ENCODE measurements around the gene PRSS57. TPM values are rescaled to one million over a fixed set of nuclear protein-coding genes. Genes with fewer than 3 reads are reported as not detected.
A peak's percentile ranks its signal among the peaks of the same experiment; 100 is the strongest.
"Not testable (repeated sequence)": the region's sequence is repeated elsewhere in the genome, so short reads cannot be mapped to it uniquely, and the experiment has no call there.

Gene PRSS57
- total and polyA plus RNA-seq, 2 donors (not counting 1 experiment from before 2014, with no cell fraction given) = not detected

- DNase-seq (ENCODE audit: low read depth in 2 of 2) = no peak
- no peak overlapping the region for H2AFZ ChIP-seq (ENCODE audit: low read length)
- no peaks in the 10 kb centered on the region for H3K27me3 ChIP-seq (ENCODE audit: control insufficient read depth, insufficient read depth, low read length)
- H3K36me3 ChIP-seq (ENCODE audit: control insufficient read depth, insufficient read depth, low read length) = no peaks in the 10 kb centered on the region
- H3K79me2 ChIP-seq (ENCODE audit: control insufficient read depth, insufficient read depth, low read length) = no peaks in the 10 kb centered on the region
- peaks cover 2% of the 10 kb centered on the region for H3K4me1 ChIP-seq (ENCODE audit: control insufficient read depth, extremely low read depth, insufficient read depth, low read length)
- TF ChIP-seq EZH2 (IDR thresholded peaks at IDR 0.05; ENCODE audit: low read length, missing control alignments) = no peak
- TF ChIP-seq, protein P1, sequence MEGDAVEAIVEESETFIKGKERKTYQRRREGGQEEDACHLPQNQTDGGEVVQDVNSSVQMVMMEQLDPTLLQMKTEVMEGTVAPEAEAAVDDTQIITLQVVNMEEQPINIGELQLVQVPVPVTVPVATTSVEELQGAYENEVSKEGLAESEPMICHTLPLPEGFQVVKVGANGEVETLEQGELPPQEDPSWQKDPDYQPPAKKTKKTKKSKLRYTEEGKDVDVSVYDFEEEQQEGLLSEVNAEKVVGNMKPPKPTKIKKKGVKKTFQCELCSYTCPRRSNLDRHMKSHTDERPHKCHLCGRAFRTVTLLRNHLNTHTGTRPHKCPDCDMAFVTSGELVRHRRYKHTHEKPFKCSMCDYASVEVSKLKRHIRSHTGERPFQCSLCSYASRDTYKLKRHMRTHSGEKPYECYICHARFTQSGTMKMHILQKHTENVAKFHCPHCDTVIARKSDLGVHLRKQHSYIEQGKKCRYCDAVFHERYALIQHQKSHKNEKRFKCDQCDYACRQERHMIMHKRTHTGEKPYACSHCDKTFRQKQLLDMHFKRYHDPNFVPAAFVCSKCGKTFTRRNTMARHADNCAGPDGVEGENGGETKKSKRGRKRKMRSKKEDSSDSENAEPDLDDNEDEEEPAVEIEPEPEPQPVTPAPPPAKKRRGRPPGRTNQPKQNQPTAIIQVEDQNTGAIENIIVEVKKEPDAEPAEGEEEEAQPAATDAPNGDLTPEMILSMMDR (conservative IDR thresholded peaks at IDR 0.05 in 1 of 2, IDR thresholded peaks at IDR 0.05 in 1 of 2; ENCODE audit: low read depth in 1 of 2, low read length in 2 of 2) = no peak
- no peaks in the 10 kb centered on the region for H4K20me1 ChIP-seq (ENCODE audit: control insufficient read depth, extremely low read depth, insufficient read depth, low read length)
- no peak overlapping the region for H3K27ac ChIP-seq (ENCODE audit: insufficient read depth, low read length)
- no peaks in the 10 kb centered on the region for H3K9me3 ChIP-seq (ENCODE audit: control insufficient read depth, insufficient read depth, low read depth, low read length)
- no peak overlapping the region for H3K4me2 ChIP-seq (ENCODE audit: extremely low read depth, insufficient read depth, low read length)
- no peak overlapping the region for H3K9ac ChIP-seq (ENCODE audit: insufficient read depth, low read length)
- no peak overlapping the region for H3K4me3 ChIP-seq (replicated peaks in 1 of 4; ENCODE audit: control extremely low read depth in 1 of 4, insufficient read depth in 1 of 4, low read depth in 3 of 4, low read length in 4 of 4)
Measured at GRCh38 chr19:729965-730668, 34.9 kb upstream of the PRSS57 start.

GRCh38 chr19:729564-729963, 34.3 kb upstream of the PRSS57 start:
- not testable (repeated sequence) for DNase-seq (ENCODE audit: low read depth in 2 of 2); H3K27ac ChIP-seq (ENCODE audit: insufficient read depth, low read length); H3K36me3 ChIP-seq (ENCODE audit: control insufficient read depth, insufficient read depth, low read length); H3K4me1 ChIP-seq (ENCODE audit: control insufficient read depth, extremely low read depth, insufficient read depth, low read length); H2AFZ ChIP-seq (ENCODE audit: low read length); H3K9ac ChIP-seq (ENCODE audit: insufficient read depth, low read length); H3K4me3 ChIP-seq (replicated peaks in 1 of 4; ENCODE audit: control extremely low read depth in 1 of 4, insufficient read depth in 1 of 4, low read depth in 3 of 4, low read length in 4 of 4); H3K79me2 ChIP-seq (ENCODE audit: control insufficient read depth, insufficient read depth, low read length); H4K20me1 ChIP-seq (ENCODE audit: control insufficient read depth, extremely low read depth, insufficient read depth, low read length); H3K27me3 ChIP-seq (ENCODE audit: control insufficient read depth, insufficient read depth, low read length); H3K9me3 ChIP-seq (ENCODE audit: control insufficient read depth, insufficient read depth, low read depth, low read length); H3K4me2 ChIP-seq (ENCODE audit: extremely low read depth, insufficient read depth, low read length)

- Histone ChIP-seq H3K4me3 (replicated peaks in 1 of 4; ENCODE audit: control extremely low read depth in 1 of 4, insufficient read depth in 1 of 4, low read depth in 3 of 4, low read length in 4 of 4) (no peak overlapping the region), H3K27me3 (ENCODE audit: control insufficient read depth, insufficient read depth, low read length) (no peaks in the 10 kb centered on the region), H4K20me1 (ENCODE audit: control insufficient read depth, extremely low read depth, insufficient read depth, low read length) (no peaks in the 10 kb centered on the region), H3K79me2 (ENCODE audit: control insufficient read depth, insufficient read depth, low read length) (no peaks in the 10 kb centered on the region), H2AFZ (ENCODE audit: low read length) (peak overlapping the region; percentile 20), H3K4me2 (ENCODE audit: extremely low read depth, insufficient read depth, low read length) (no peak overlapping the region), H3K9ac (ENCODE audit: insufficient read depth, low read length) (peak overlapping the region; percentile 55), H3K9me3 (ENCODE audit: control insufficient read depth, insufficient read depth, low read depth, low read length) (no peaks in the 10 kb centered on the region), H3K27ac (ENCODE audit: insufficient read depth, low read length) (no peak overlapping the region), H3K4me1 (ENCODE audit: control insufficient read depth, extremely low read depth, insufficient read depth, low read length) (peaks cover 2% of the 10 kb centered on the region), H3K36me3 (ENCODE audit: control insufficient read depth, insufficient read depth, low read length) (no peaks in the 10 kb centered on the region)
- TF ChIP-seq, protein P1 (conservative IDR thresholded peaks at IDR 0.05 in 1 of 2, IDR thresholded peaks at IDR 0.05 in 1 of 2; ENCODE audit: low read depth in 1 of 2, low read length in 2 of 2) = no peak
- TF ChIP-seq EZH2 (IDR thresholded peaks at IDR 0.05; ENCODE audit: low read length, missing control alignments) = no peak
- DNase-seq (ENCODE audit: low read depth in 2 of 2) = peak in 1 of 2 donors; percentile 46
Measured at GRCh38 chr19:728011-728410, 32.8 kb upstream of the PRSS57 start.
